Lung microvascular endothelial cell (primary cell): Measurements from ENCODE around the gene EPB41L4B. TPM values are rescaled to one million over a fixed set of nuclear protein-coding genes. Genes with fewer than 3 reads are reported as not detected.

Experiments
- DNase-seq, 2 donors: peaks; one replicate each; pipeline versions ENCODE4 v3.0.0 to v3.0.0-alpha.2; 2010; ENCODE audit warnings: low read depth in 2 of 2
- total RNA-seq: library from RNA; depleted of rRNA; stranded (reverse); fragments of >200 nt; gene quantifications from 2 replicates; pipeline ENCODE4 v1.2.1, GENCODE V29; 2014

Gene EPB41L4B
- total RNA-seq, 1 donor from 2014 or later: 0.20 TPM

- DNase-seq: no peak
Measured at GRCh38 chr9:109122726-109123621, 197.9 kb downstream of the EPB41L4B start.

Other genes with a start within 250 kb of the EPB41L4B start
- 50.1 and 57.7 TPM in 2 replicates for gene TMEM245, start 201.1 kb downstream of the EPB41L4B start, total RNA-seq
- under 0.01 TPM in 1 of 2 replicates, not detected in the other for gene FRRS1L, start 153.8 kb downstream of the EPB41L4B start, total RNA-seq
- gene PTPN3, start 177.2 kb upstream of the EPB41L4B start, total RNA-seq: 0.65 and 2.6 TPM in 2 replicates